Coronary artery (tissue), 2 donors: ENCODE data around the gene DBR1.

Experiments used
- DNase-seq: peaks from one replicate; pipeline ENCODE4 v3.0.0-alpha.2; 2017; ENCODE audit warnings: low spot score
- H3K27ac ChIP-seq, 2 donors: fragments of 200-600 bp; sonication (generic); one replicate each; pipeline ENCODE4 v1.5.1; 2016 to 2019
- H3K4me3 ChIP-seq: fragments of 200-600 bp; sonication (generic); 2 replicates; pipeline ENCODE4 v1.5.1; 2016; ENCODE audit warnings: mild to moderate bottlenecking, moderate library complexity
- CTCF ChIP-seq: fragments of 200-600 bp; sonication (generic); IDR thresholded peaks from one replicate; pipeline ENCODE4 v1.5.1; 2019; ENCODE audit warnings: antibody characterized with exemption

DBR1 gene

GRCh38 chr3:138124188-138124587, 50.5 kb downstream of the DBR1 start:
- H3K27ac ChIP-seq: peak overlapping the region in 1 of 2 donors; percentile 56
- TF ChIP-seq CTCF: no peak

GRCh38 chr3:138119423-138119766, 55.3 kb downstream of the DBR1 start:
- TF ChIP-seq CTCF: no peak
- no peak overlapping the region for H3K27ac ChIP-seq
- no peak for DNase-seq
- H3K4me3 ChIP-seq: no peak overlapping the region

More at GRCh38 chr3:138124188-138124587, 50.5 kb downstream of the DBR1 start:
- DNase-seq: no peak
- no peak overlapping the region for H3K4me3 ChIP-seq

GRCh38 chr3:138118612-138119422, 55.9 kb downstream of the DBR1 start:
- Histone ChIP-seq H3K27ac (no peak overlapping the region), H3K4me3 (no peak overlapping the region)
- TF ChIP-seq CTCF: peak; percentile 75
- DNase-seq: no peak

- peak; percentile 49 for TF ChIP-seq CTCF
Measured at GRCh38 chr3:138114988-138115971, 59.4 kb downstream of the DBR1 start, which contains the start of gene DZIP1L. Gene DZIP1L (minus strand): TSS chr3:138115608. CDS start chr3:138103971, 11,637 bp downstream.

GRCh38 chr3:138114431-138114918, 60.2 kb downstream of the DBR1 start:
- H3K4me3 ChIP-seq: peak overlapping the region; percentile 90
- no peak for DNase-seq
- no peak for TF ChIP-seq CTCF
- H3K27ac ChIP-seq: peak overlapping the region; percentile 78 to 96

More at GRCh38 chr3:138114988-138115971, 59.4 kb downstream of the DBR1 start, which contains the start of gene DZIP1L:
- peak; percentile 86 for DNase-seq
- peak within 1 kb of the TSS; percentile 78 to 96 for H3K27ac ChIP-seq
- H3K4me3 ChIP-seq: peak within 1 kb of the TSS; percentile 90

- Histone ChIP-seq H3K4me3 (no peak overlapping the region), H3K27ac (peak overlapping the region in 1 of 2 donors; percentile 6)
- no peak for DNase-seq
- TF ChIP-seq CTCF: no peak
Measured at GRCh38 chr3:138113326-138113725, 61.4 kb downstream of the DBR1 start.
